Activated CD4-positive, alpha-beta T cell treated with anti-CD3 and anti-CD28 coated beads, Interleukin-2, Interleukin-4, amounts not matched to agents 100 ng/mL and 50 ng/mL, durations not matched to agents 16 hours and 8 hours (primary cell): Measurements from ENCODE around the gene KCTD7.
"Not testable (repeated sequence)": the region's sequence is repeated elsewhere in the genome, so short reads cannot be mapped to it uniquely, and the experiment has no call there.

ENCODE experiments used
- DNase-seq: peaks from one replicate; pipeline ENCODE4 v3.0.0-alpha.2; 2020; ENCODE audit warnings: low spot score

The KCTD7 gene

DNA sequence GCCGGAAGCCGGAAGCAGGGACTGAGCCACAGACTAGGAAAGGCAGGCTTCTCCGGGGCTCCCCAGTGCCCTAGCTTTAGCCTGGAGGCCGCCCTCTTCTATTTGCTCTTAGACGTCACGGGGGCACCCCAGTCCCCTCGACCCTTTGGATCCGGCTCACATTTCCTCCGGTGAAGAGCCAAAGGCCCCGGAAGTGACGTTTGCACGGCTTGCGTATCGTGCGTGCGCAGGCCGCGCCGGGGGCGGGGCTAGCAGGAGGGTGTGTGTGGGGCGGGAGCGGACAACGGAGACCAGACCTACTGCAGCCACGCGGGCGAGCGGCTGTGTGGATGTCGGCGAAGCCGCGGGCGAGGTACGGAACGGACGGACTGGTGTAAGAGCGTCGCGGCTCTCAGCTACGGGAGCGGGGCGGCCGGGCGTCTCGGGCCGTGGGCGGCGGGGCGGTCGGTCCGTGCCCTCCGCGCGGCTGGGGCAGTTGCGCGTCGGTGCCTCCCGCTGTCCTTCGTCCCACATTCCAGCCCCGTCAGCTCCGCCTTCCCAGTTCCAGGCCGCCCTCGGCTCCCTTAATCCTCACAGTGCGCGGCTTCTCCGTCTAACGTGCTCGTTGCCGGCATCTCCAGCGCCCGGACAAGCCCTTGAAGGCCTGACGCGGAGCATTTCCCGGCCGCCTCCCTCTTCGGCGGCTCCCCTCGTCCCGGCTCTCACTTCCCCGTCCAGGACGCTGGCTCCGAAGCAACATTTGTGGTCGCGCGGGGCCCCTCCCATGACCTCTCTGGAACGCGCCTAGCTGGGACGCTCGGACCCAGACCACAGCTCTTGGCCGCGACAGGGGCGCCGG lies 25.8 kb downstream of the KCTD7 start:
- DNase-seq = peak; percentile 98

DNA sequence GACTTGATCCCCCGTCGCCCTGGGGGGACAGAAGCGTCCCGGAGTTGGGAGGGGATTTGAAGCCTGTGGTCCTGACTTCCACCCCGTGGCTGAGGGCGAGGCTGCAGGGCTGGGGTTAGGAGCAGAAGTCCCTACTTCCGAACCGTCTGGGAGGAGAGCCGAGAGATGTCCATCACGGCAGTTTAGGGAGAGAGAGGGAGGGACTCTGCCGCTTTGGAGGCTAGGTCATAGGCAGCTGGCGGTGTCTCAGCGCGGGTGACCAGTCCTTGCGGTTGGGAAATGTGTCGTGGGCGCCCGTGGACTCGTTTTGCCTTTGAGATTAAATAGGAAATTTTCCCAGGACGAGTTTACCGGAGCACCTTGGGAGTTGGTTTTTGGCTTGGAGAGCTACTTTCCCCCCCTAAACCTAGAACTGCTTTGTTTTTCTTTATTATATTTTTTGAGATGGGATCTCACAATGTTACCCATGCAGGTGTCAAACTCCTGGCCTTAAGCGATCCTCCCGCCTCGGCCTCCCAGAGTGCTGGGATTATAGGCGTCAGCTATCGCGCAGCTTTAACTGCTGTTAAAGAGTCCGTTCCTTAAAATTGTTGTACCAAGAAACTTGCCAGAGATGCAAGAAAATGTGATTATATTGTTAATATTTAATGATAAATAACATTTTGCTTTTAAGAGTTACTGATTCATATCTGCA lies 26.6 kb downstream of the KCTD7 start:
- not testable (repeated sequence) for DNase-seq

DNA sequence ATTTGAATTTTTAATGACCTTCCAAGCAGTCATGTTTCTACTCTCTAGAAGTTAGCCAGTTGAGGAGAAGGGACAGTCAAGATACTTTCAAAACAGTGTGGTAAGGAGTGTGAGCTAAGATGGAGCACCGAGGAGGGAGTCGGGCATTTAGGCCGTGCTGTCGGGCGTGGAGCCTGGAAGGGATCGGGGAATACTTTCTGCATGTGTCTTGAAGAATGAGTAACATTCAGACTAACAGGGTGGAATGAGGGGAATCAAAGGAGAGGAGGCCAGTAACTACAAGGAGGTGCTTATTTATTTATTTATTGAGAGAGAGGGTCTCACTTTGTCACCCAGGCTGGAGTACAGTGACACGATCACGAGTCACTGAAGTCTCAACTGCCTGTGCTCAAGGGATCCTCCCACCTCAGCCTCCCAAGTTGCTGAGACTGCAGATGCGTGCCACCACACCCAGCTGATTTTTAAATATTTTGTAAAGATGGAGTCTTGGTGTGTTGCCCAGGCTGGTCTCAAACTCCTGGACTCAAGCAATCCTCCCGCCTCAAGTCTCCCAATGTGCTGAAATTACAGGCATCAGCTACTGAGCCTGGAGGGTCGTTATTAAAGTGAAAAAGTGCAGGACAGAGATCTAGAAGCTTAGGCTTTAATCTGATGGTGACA lies 27.3 kb downstream of the KCTD7 start:
- DNase-seq = not testable (repeated sequence)

DNA sequence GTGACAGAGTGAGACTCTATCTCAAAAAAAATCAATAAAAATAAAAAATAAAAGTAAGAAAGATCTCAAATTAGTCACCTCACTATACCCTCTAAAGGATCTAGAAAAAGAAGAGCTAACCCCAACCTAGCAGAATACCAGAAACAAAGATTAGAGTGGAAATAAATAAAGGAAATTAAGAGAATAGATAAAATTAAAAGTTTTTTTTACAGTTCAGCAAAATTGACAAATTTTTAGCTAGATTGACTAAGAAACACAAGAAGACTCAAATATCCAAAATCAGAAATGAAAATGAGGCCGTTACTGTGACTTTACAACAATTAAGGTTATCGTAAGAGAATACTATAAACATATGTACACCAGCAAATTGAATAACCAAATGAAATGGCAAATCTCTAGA lies 29.1 kb downstream of the KCTD7 start:
- no peak for DNase-seq

DNA sequence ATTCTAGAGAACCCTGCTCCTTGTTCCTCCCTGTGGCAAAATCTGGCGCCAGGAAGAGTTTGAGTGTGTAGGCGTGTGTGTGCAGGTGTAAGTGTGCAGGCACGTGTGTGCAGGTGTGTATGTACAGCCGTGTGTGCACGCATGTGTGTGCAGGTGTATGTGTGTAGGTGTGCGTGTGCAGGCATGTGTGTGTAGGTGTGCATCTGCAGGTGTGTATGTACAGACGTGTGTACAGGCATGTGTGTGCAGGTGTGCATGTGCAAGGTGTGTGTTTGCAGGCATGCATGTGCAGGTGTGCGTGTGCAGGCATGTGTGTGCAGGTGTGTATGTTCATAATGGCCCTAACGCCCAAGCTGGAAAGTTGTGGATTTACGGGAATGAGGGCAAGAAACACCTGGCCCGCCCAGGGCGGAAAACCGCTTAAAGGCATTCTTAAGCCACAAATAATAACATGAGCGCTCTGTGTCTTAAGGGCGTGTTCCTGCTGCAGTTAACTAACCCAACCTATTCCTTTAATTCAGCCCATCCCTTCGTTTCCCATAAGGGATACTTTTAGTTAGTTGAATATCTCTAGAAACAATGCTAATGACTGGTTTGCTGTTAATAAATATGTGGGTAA lies 34.1 kb downstream of the KCTD7 start:
- no peak for DNase-seq

DNA sequence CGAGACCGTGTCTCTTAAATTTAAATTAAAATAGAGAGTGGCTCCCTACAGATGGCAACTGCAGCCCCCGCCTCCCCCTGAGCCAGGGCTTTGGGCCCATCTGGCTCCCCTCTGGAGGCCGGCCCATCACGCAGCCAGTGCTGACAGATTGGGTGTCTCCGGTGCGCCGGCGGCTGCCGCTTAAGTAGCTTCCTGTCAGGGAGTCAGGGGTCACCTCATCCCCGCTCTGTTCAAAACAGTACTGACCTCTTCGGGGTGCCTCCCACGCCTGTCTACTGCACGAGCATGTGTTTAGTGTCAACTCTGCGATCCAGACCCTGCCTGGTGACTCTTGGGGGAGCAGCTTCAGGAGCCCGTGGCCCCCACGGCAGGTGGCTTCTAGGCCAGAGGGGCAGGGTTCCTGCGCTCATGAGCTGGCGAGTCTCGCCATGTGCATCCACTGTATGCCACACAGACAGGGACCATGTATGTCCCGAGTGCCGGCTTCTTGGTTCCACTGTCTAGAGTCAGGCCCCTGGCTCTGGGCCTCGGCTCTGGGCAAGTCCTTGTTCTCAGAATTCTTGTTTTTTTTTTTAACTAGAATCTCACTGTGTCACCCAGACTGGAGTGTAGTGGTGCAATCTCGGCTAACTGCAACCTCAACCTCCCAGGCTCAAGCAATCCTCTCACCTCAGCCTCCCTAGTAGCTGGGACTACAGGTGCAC lies 36.1 kb downstream of the KCTD7 start:
- no peak for DNase-seq

DNA sequence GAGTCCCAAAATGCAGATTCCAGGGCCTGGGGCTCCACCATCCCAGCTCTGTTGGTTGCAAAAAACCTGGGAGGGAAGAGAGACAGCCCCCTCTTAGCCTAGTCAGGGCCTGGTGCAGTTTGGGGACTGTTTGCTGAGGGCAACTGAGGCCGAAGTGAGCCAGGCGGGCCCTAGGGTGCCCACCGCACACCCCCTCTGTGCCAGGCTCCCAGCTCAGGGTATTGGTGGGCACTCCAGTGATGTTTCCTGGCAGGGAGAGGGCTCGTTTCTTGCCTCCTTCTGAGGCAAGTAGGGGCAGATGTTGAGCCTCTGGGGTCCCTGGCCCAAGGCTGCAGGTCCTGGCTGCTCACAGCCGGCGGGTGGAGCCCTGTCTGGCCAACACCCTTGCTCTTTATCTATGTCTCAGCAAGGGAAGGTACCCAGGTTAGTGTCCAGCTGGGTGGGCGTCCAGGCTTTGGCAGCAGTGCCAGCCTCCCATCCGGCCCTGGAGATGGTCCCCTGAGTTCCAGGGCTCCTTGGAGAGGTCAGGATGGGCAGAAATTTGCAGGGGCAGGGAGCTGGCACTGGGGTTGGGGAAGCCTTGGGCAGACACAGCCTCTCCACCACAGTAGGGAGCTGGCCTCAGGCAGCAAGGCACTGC lies 37.8 kb downstream of the KCTD7 start:
- no peak for DNase-seq

DNA sequence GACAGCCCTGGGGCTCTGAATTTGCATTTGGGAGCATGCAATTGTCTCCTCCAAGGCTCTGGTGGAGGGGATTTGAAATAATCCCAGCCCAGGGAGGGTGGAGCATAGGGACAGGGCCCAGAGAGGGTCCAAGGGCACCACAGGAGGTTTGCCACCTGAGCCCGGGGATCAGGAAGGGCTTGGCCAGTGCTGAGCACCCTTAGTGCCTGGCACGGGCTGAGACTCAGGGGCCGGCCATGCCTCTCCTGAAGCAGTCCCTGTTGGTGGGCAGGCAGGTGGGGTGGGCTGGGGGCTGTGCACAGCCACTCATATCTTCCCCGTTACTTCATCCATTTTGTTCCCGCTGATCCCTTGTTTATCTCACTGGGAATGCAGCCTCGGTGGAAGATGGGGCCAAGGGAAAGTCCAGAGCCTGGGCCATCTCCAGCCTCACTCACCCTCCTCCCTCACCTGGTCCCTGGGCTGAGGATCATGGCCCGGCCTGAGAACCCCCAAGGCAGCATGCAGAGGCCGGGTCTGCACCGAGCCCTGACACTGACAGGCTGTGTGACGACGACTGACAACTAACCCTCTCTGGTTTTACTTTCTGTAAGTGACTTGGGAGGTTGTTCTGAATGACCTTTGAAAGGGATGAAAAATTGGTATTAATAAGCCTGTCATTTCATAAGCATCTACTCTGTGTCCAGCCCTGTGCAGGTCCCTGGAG lies 38.5 kb downstream of the KCTD7 start:
- no peak for DNase-seq

DNA sequence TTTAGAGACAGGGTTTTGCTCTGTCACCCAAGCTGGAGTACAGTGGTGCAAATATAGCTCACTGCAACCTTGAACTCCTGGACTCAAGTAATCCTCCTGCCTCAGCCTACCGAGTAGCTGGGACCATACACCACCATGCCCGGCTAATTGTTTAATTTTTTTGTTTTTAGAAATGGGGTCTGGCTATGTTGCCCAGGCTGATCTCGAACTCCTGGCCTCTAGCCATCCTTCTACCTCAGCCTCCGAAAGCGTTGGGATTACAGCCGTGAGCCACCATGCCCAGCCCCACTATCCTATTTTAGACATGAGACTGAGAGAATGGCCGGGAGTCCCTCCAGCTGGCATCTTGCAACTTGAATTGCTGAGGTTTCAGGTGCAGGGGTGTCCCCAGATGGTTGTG lies 39.4 kb downstream of the KCTD7 start:
- DNase-seq = no peak

DNA sequence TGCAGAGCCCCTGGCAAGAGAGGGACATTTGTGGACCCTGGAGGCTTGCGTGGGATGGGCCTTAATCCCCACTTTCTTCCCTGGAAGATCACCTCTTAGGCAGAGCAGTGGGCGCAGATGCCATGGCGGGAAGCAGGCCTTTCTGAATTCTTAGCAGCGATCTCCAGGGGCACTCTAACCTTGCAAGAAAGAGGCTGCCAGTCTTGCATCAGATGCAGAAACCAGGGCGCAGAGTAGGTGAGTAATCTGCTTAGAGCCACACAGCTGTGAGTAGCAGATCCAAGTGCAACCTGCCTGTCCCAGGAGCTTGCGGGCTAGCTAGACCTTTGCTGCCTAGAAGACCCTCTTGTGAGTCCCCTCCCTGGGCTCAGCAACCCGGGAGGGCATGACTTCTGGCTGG lies 40.0 kb downstream of the KCTD7 start:
- no peak for DNase-seq

DNA sequence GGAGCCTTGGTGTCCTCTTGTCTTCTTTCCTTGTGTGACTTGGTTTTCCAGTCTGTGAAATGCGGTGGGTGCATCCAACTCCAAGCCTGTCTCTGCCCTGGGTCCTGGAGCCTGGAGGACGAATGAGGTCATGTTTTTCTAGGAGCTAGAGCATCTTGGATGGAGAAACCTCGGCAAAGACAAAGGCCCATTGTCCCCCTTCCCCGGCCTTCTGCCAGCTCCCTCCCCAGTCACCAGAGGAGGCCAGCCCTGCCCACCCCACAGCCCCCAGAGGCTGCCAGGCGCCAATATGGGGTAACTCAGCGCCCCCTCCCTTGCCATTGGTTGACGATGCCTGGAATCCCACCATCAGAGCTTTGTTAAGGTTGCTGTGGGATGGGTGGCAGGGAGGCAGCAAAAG lies 40.4 kb downstream of the KCTD7 start:
- no peak for DNase-seq

DNA sequence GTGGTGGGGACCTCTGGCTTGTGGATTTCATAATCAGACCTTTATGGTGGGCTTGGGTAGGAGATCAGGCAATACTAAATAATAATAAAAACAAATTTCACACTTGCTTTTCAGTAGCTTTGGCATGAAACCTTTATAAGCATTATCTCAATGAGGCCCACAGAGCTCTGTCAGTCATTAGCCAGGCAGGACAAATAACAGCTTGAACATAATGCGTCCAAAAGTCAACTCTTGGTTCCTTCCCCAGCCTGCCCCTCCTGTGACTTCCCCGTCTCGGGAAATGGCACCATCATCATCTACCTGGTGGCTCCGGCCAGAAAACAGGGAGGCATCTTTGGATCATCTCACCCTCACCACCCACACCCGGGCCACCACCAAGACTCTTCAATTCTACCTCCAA lies 40.8 kb downstream of the KCTD7 start:
- no peak for DNase-seq

DNA sequence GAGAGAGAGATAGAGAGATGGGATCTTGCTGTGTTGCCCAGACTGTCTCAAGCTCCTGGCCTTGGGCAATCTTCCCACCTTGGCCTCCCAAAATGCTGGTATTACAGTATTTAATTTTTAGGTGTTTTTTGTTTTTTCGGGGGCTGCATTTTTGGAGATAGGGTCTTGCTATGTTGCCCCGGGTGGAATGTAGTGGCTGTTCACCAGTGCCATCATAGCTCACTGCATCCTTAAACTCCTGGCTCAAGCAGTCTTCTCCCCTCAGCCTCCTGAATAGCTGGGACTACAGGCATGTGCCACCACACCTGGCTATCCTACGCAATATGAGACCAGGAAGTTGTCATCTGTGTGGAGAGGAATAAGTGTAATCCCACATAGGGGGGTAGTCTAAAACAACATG lies 42.4 kb downstream of the KCTD7 start:
- no peak for DNase-seq

DNA sequence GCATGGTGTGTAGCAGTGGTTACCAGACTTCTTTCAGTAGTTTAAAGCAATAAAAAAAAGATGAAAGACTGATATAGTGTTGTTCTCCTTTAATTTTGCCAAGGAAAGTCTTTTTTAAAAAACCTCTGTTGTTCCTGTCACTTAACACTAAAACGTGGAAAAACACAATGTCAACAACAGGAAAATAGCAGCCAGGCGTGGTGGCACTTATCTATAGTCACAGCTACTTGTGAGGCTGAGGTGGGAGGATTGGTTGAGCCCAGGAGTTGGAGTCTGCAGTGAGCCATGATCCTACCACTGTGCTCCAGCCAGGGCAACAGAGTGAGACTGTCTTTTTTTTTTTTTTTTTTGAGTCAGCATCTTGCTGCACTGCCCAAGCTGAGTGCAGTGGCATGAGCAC lies 42.8 kb downstream of the KCTD7 start:
- not testable (repeated sequence) for DNase-seq

DNA sequence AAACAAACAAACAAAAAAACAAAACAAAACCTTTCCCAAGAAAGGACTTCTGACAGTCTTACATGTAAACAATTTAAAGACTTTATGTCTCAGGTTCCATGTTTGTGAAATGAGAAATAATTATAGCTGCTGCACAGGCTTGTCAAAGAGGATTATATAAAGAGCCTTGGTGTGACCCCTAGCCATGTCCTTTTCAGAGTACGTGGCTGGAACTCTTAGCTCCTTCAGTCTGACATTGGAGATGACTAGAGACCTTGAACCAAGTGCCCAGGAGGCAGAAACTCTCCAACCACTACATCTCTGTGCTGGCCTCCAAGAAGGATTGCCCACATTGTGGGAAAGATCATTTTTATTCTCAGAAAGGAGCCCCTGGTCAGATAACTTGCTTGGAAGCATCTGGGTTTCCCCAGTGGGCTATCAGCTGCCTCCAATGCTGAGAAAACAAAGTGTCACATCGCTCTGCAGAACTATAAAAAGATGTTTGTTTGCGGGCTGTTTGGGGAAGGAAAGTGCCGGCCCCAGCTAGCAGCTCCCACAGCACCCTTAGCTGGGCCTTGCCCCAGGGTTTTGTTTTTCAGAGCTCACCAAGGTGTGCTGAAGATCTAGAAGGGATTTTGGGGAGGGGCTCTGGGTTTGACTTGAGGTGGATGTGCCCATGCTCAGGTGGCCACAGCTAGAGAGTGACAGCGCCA lies 43.9 kb downstream of the KCTD7 start:
- not testable (repeated sequence) for DNase-seq

DNA sequence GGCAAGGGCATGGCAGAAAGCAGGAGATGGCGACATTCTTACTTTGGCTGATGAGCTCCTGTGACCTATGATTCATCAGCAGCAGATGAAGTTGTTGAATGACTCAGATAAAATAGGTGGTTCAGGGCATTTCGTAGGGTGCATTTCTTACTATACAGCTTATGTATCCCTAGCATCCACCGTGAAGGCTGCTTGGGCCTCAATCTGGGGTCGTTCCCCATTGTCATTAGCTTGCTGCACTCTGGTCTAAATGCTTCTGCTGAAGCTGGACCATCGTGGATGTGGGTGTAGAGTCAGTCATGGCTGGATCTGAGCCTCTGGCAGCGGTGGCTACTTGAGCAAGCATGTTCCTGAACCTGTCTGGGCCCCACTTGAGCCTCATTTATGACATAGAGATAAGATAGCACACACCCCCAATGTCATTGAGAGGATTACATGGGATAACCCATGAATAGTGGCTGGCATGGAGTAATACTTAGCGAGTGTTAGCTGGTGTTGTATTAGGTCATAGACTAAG lies 44.5 kb downstream of the KCTD7 start:
- peak; percentile 30 for DNase-seq

DNA sequence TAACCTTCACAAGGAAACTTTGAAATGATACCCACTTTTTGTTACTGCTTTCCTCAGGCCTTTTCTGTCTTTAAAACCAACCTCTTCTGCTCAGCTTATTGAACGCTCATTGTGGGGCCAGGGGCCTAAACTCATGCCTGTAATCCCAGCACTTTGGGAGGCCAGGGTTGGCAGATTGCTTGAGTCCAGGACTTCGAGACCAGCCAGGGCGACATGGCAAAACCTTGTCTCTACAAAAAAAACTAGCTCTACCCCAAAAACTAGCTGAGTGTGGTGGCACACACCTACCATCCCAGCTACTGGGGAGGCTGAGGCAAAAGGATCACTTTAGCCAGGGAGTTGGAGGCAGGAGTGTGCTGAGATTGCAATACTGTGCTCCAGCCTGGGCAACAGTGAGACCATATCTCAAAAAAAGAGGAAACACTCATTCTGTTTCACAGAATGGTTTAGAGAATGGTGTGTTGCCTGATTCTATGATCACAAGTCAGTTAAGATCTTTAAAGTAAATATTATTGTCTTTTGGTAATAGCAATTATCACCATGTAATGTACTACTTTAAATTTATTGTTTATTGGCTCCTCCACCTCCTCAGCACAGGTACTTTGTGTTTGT lies 51.1 kb downstream of the KCTD7 start:
- no peak for DNase-seq

DNA sequence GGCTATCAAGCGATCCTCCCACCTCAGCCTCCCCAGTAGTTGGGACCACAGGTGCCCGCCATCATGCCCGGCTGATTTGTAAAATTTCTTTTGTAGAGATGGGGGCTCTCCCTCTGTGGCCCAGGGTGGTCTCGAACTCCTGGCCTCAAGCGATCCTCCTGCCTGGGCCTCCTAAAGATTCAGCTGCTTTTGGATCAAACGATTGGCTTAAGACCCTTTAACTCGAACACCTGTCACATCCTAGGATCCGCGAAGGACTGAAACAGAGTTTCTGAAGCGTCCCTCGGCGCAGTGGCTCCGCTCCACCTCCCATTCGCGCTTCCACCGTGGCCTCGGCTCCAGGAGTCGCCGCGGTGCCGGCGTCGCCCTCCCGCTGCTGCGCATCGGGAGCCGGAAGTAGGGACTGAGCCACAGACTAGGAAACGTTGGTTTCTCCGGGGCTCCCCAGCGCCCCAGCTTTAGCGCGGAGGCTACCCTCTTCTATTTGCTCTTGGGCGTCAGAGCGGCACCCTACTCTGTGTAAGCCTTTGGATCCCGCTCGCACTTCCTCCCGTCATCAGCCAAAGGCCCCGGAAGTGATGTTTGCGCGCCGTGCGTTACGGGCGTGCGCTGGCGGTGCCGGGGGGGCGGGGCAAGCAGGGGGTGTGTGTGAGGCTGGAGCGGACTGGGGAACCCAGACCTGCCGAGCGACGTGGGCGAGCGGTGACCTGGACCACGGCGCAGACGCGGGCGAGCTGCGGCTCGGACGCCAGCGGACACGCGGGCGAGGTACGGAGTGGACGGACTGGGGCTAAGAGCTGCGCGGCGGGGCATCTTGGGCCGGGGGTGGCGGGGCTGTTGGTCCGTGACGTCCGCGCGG lies 53.0 kb downstream of the KCTD7 start:
- peak; percentile 97 for DNase-seq
